Measurements from ENCODE around the gene MYL12B. TPM values are rescaled to one million over a fixed set of nuclear protein-coding genes. Genes with fewer than 3 reads are reported as not detected.

Gene MYL12B
- total RNA-seq, 2 experiments from 2014 or later: 230 to 260 TPM

DNA sequence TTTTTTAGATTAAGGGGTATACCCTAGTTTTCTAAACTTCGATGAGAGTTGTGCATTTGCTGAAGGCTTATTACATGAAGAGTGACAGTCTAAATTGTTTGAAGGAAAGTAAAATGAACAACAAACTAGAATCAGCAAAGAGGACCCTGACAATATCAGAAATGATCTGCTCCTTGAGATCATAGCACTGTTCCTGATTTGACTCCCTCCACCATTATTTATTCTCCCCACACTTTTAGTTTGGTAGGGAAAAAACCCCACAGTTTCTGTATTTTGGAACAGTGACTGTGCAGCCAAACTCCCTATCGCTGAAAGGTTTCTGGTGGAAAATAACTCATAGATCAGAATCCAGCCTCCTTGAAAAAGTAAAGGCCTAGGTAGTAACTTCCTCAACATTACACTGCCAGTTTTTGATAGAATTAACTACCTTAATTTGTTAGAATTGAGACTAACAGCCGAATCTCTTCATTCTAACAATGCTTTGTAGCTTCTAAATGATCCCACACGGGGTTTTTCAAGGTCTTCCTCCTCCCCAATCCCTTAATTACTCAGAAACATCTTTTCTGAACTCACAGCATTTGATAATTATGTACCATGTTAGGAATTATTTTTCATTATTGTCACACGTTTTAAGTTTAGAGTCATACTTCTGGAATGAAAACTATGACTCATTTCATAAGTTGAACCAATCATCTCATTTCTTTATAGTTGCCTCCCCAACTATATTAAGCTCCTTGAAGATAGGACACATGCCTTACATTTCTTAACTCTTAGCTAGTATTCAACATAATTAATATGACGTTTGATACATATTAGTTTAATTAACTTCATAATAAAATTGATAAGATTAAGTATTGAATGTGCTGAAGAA is 11.5 kb upstream of the MYL12B start:
- Histone ChIP-seq H3K27ac (ENCODE audit: low read depth, low read length, poor library complexity, severe bottlenecking) (no peak overlapping the region), H3K4me3 (ENCODE audit: low read depth, low read length, poor library complexity, severe bottlenecking) (peak overlapping the region; percentile 33), H3K79me2 (ENCODE audit: insufficient read depth, low read depth, low read length) (peaks cover 83% of the 10 kb centered on the region), H3K36me3 (ENCODE audit: insufficient read depth, low read length) (peaks cover 61% of the 10 kb centered on the region), H4K20me1 (ENCODE audit: insufficient read depth, low read length) (peaks cover 21% of the 10 kb centered on the region), H3K4me2 (ENCODE audit: low read length) (peak overlapping the region; percentile 49), H2AFZ (ENCODE audit: low read length) (no peak overlapping the region), H3K4me1 (ENCODE audit: insufficient read depth, low read length, poor library complexity, severe bottlenecking) (peaks cover 59% of the 10 kb centered on the region), H3K9me2 (ENCODE audit: insufficient read depth, low read length) (no peaks in the 10 kb centered on the region), H3K9me3 (ENCODE audit: low read length) (no peaks in the 10 kb centered on the region)
- BruUV-seq (replicated peaks): no TSS peak
- intact Hi-C loops (cut with micrococcal nuclease; ENCODE audit: unreplicated experiment): no loop called here
- no peak for DNase-seq (ENCODE audit: low spot score)
- no peak for TF ChIP-seq CTCF (conservative IDR thresholded peaks at IDR 0.05; ENCODE audit: low read length)
- TF ChIP-seq EZH2phosphoT487 (IDR thresholded peaks at IDR 0.05; ENCODE audit: borderline replicate concordance, low read depth, low read length): no peak
- POLR2A ChIA-PET: interaction anchor here (0.5 to 2.6 kb wide), 10 partner anchors 9 to 289 kb away, joined by 3 to 13 read pairs (median 3); no protein-coding TSS in a partner anchor
- CTCF ChIA-PET (ENCODE audit: unreplicated experiment): no interaction called here

DNA sequence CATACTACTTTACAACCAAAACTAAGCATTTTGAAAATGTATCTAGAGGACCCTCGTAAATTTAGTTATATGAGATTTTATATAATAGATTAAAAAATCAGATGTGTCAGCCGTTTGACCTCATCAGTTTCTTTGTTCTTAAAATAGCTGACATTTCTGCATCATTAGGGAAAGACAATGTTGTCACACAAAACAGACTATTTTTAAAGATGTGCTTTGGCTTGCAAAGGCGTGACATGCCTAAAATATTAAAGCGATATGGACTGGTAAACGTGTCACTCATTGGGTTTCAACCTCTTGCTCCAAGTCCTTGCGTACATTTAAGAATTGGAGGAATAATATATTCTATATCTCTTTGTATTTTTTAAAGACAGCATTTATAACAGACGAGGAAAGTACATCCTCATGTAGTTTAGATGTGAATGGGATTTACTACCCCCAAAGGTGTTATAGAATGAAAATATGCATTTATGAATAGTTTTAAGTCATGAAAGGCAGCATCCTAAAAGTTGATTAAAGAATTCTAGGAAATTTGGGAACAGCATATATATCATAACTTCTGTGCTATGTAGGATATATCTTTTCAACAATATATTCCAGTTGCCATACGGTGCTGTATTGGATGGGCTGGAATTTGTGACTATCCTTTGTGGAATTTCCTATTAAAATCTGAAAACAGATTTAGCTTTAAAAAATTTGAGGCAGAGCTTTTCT is 10.5 kb upstream of the MYL12B start:
- H3K4me2 ChIP-seq (ENCODE audit: low read length): peak overlapping the region; percentile 49
- H3K27ac ChIP-seq (ENCODE audit: low read depth, low read length, poor library complexity, severe bottlenecking): no peak overlapping the region
- no peak overlapping the region for H3K4me3 ChIP-seq (ENCODE audit: low read depth, low read length, poor library complexity, severe bottlenecking)
- intact Hi-C loops (cut with micrococcal nuclease; ENCODE audit: unreplicated experiment): no loop called here
- CTCF ChIA-PET (ENCODE audit: unreplicated experiment): no interaction called here
- no TSS peak for BruUV-seq (replicated peaks)
- peaks cover 21% of the 10 kb centered on the region for H4K20me1 ChIP-seq (ENCODE audit: insufficient read depth, low read length)
- peaks cover 62% of the 10 kb centered on the region for H3K4me1 ChIP-seq (ENCODE audit: insufficient read depth, low read length, poor library complexity, severe bottlenecking)
- H3K9me3 ChIP-seq (ENCODE audit: low read length): no peaks in the 10 kb centered on the region
- no peak for DNase-seq (ENCODE audit: low spot score)
- POLR2A ChIA-PET: interaction anchor here (0.6 to 1.2 kb wide), 4 partner anchors 9 to 97 kb away, joined by 3 to 9 read pairs (median 5); no protein-coding TSS in a partner anchor
- TF ChIP-seq EZH2phosphoT487 (IDR thresholded peaks at IDR 0.05; ENCODE audit: borderline replicate concordance, low read depth, low read length): no peak
- no peak for TF ChIP-seq CTCF (conservative IDR thresholded peaks at IDR 0.05; ENCODE audit: low read length)
- H3K9me2 ChIP-seq (ENCODE audit: insufficient read depth, low read length): no peaks in the 10 kb centered on the region
- H3K36me3 ChIP-seq (ENCODE audit: insufficient read depth, low read length): peaks cover 71% of the 10 kb centered on the region
- peaks cover 80% of the 10 kb centered on the region for H3K79me2 ChIP-seq (ENCODE audit: insufficient read depth, low read depth, low read length)
- H2AFZ ChIP-seq (ENCODE audit: low read length): no peak overlapping the region

Measured in OCI-LY7 (cell line).